ENCODE data around the gene MUC5B. TPM values are rescaled to one million over a fixed set of nuclear protein-coding genes. Genes with fewer than 3 reads are reported as not detected.

The MUC5B gene
- total and polyA plus RNA-seq, 4 donors = 0.17 to 0.95 (median 0.50) TPM; not detected in 1

DNA sequence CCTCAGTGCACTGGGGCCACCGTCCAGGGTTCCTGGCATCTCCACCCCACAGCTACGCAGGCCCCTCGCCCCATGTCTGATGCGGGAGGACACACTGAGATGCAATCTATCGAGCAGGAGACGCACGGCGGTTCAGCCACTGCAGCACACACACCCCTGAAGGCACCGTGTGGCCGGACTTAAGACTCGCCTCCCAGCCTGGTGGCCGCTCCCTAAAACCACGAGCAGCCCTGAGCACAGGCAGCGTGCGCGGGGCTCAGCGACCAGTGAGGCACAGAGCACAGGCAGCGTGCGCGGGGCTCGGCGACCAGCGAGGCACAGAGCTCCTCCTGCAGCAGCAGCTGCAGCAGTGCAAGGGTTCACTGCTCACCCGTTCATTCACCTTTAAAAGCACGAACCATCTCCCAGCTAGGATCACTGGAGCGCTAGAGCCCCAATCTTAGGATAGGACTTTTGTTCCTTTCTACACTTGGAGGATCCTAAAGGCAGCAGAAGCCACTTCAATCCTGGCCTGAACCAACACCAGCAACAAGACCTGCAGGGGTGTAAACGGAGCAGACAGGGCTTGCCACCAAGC, 55.2 kb downstream of the MUC5B start:
- Histone ChIP-seq H3K9ac (ENCODE audit: low read depth in 1 of 2, low read length in 2 of 2) (no peak overlapping the region), H3K36me3 (ENCODE audit: control insufficient read depth in 4 of 4, insufficient read depth in 3 of 4, low read depth in 1 of 4, low read length in 3 of 4) (peaks cover 27 to 74% (median 30%) of the 10 kb centered on the region in 4 donors), H3K4me3 (ENCODE audit: low read depth in 1 of 3, low read length in 3 of 3) (no peak overlapping the region), H3K27ac (ENCODE audit: low read depth in 1 of 2, low read length in 2 of 2) (no peak overlapping the region), H3K4me1 (ENCODE audit: control insufficient read depth in 4 of 4, insufficient read depth in 4 of 4, low read length in 3 of 4) (peaks cover 0 to 3% (median 0%) of the 10 kb centered on the region in 4 donors), H3K27me3 (ENCODE audit: control insufficient read depth in 4 of 4, insufficient read depth in 4 of 4, low read length in 3 of 4) (no peaks in the 10 kb centered on the region), H3K9me3 (ENCODE audit: control insufficient read depth in 4 of 4, low read length in 3 of 4) (no peaks in the 10 kb centered on the region)
- WGBS = 90% methylated on average over 27 of the region's 27 CpGs
- DNase-seq (ENCODE audit: low spot score) = no peak
- TF ChIP-seq RXRA (IDR thresholded peaks at IDR 0.05) = peak; percentile 68 to 76
- no peak for TF ChIP-seq TAF1 (conservative IDR thresholded peaks at IDR 0.05)

DNA sequence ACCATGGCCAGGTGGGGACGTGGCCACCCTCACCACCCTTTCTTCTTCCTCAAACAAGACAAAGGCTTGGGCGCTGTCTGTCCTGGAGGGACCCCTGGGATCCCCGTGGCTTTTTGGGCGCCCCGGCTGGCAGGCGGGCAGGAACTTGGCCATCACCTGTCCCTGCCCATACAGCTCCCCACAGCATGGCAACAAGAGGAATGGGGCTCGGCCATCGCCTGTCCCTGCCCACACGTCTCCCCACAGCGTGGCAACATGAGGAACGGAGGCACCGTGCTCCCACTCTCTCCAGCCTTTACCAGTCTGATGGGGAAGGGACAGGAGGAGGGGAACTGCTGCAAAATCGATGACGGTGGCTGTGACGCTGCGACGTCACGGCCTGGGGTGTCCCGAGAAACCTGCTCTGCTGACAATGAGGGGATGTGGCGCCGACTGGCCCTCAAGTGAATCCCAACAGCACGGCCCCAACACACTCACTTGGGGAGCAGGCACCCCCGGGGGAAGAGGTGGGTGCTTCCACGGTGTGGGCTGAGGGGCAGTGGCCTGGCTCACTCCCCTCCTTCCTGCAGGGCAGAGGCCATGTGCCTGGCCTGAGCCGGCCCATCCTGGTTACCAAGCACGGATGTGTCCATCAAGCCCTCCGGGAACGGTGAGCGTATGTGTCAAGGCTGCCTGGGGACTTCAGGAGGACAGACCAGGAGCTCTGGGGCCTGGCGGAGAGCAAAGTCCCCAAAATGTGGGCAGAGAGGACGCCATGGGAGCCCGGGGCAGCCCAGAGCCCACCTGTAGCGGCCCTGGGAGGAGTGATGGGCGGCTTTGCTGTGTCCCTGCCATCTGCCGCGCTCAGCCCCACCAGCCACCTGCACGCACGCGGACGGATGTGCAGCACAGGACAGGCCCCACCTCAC, 56.2 kb downstream of the MUC5B start:
- no peak for DNase-seq (ENCODE audit: low spot score)
- TF ChIP-seq, protein P1, sequence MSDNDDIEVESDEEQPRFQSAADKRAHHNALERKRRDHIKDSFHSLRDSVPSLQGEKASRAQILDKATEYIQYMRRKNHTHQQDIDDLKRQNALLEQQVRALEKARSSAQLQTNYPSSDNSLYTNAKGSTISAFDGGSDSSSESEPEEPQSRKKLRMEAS (IDR thresholded peaks at IDR 0.05) = no peak
- TF ChIP-seq JUND (IDR thresholded peaks at IDR 0.05) = no peak
- no peak for TF ChIP-seq HNF4G (IDR thresholded peaks at IDR 0.05)
- TF ChIP-seq SP1 (IDR thresholded peaks at IDR 0.05) = no peak
- no peak for TF ChIP-seq HNF4A (conservative IDR thresholded peaks at IDR 0.05)
- no peak for TF ChIP-seq FOXA1 (IDR thresholded peaks at IDR 0.05)
- no peak for TF ChIP-seq NR2F2 (IDR thresholded peaks at IDR 0.05)
- TF ChIP-seq, protein P2, sequence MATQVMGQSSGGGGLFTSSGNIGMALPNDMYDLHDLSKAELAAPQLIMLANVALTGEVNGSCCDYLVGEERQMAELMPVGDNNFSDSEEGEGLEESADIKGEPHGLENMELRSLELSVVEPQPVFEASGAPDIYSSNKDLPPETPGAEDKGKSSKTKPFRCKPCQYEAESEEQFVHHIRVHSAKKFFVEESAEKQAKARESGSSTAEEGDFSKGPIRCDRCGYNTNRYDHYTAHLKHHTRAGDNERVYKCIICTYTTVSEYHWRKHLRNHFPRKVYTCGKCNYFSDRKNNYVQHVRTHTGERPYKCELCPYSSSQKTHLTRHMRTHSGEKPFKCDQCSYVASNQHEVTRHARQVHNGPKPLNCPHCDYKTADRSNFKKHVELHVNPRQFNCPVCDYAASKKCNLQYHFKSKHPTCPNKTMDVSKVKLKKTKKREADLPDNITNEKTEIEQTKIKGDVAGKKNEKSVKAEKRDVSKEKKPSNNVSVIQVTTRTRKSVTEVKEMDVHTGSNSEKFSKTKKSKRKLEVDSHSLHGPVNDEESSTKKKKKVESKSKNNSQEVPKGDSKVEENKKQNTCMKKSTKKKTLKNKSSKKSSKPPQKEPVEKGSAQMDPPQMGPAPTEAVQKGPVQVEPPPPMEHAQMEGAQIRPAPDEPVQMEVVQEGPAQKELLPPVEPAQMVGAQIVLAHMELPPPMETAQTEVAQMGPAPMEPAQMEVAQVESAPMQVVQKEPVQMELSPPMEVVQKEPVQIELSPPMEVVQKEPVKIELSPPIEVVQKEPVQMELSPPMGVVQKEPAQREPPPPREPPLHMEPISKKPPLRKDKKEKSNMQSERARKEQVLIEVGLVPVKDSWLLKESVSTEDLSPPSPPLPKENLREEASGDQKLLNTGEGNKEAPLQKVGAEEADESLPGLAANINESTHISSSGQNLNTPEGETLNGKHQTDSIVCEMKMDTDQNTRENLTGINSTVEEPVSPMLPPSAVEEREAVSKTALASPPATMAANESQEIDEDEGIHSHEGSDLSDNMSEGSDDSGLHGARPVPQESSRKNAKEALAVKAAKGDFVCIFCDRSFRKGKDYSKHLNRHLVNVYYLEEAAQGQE (IDR thresholded peaks at IDR 0.05) = no peak
- TF ChIP-seq, protein P3, sequence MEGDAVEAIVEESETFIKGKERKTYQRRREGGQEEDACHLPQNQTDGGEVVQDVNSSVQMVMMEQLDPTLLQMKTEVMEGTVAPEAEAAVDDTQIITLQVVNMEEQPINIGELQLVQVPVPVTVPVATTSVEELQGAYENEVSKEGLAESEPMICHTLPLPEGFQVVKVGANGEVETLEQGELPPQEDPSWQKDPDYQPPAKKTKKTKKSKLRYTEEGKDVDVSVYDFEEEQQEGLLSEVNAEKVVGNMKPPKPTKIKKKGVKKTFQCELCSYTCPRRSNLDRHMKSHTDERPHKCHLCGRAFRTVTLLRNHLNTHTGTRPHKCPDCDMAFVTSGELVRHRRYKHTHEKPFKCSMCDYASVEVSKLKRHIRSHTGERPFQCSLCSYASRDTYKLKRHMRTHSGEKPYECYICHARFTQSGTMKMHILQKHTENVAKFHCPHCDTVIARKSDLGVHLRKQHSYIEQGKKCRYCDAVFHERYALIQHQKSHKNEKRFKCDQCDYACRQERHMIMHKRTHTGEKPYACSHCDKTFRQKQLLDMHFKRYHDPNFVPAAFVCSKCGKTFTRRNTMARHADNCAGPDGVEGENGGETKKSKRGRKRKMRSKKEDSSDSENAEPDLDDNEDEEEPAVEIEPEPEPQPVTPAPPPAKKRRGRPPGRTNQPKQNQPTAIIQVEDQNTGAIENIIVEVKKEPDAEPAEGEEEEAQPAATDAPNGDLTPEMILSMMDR (IDR thresholded peaks at IDR 0.05; ENCODE audit: low read depth, low read length, missing input control) = no peak
- TF ChIP-seq FOXA2 (IDR thresholded peaks at IDR 0.05) = no peak
- TF ChIP-seq EGR1 (IDR thresholded peaks at IDR 0.05; ENCODE audit: low read depth in 2 of 2) = no peak
- TF ChIP-seq YY1 (IDR thresholded peaks at IDR 0.05) = no peak
- no peak for TF ChIP-seq RXRA (IDR thresholded peaks at IDR 0.05)
- no peak for TF ChIP-seq TAF1 (conservative IDR thresholded peaks at IDR 0.05)
- no peak for TF ChIP-seq GABPA (IDR thresholded peaks at IDR 0.05 in 1 of 2, conservative IDR thresholded peaks at IDR 0.05 in 1 of 2)
- TF ChIP-seq RAD21 (IDR thresholded peaks at IDR 0.05) = no peak
- TF ChIP-seq, protein P4, sequence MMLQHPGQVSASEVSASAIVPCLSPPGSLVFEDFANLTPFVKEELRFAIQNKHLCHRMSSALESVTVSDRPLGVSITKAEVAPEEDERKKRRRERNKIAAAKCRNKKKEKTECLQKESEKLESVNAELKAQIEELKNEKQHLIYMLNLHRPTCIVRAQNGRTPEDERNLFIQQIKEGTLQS (IDR thresholded peaks at IDR 0.05) = no peak
- TF ChIP-seq ZBTB33 (IDR thresholded peaks at IDR 0.05) = no peak
- H3K36me3 ChIP-seq (ENCODE audit: control insufficient read depth in 4 of 4, insufficient read depth in 3 of 4, low read depth in 1 of 4, low read length in 3 of 4) = peaks cover 27 to 83% (median 34%) of the 10 kb centered on the region in 4 donors
- 97% methylated on average over 40 of the region's 40 CpGs for WGBS
- H3K9ac ChIP-seq (ENCODE audit: low read depth in 1 of 2, low read length in 2 of 2) = no peak overlapping the region
- peaks cover 0 to 3% (median 0%) of the 10 kb centered on the region in 4 donors for H3K4me1 ChIP-seq (ENCODE audit: control insufficient read depth in 4 of 4, insufficient read depth in 4 of 4, low read length in 3 of 4)
- no peaks in the 10 kb centered on the region for H3K9me3 ChIP-seq (ENCODE audit: control insufficient read depth in 4 of 4, low read length in 3 of 4)
- no peak overlapping the region for H3K27ac ChIP-seq (ENCODE audit: low read depth in 1 of 2, low read length in 2 of 2)
- no peaks in the 10 kb centered on the region for H3K27me3 ChIP-seq (ENCODE audit: control insufficient read depth in 4 of 4, insufficient read depth in 4 of 4, low read length in 3 of 4)
- H3K4me3 ChIP-seq (ENCODE audit: low read depth in 1 of 3, low read length in 3 of 3) = no peak overlapping the region

Data from liver (tissue), 9 donors.